Fibroblast of lung (primary cell): ENCODE results near the gene ATP2A1. TPM values are rescaled to one million over a fixed set of nuclear protein-coding genes. Genes with fewer than 3 reads are reported as not detected.

Experiments
- DNase-seq, 2 donors: peaks; one replicate each; pipeline versions ENCODE4 v3.0.0 to v3.0.0-alpha.2; 2010; ENCODE audit warnings: low read depth in 2 of 2
- H2AFZ ChIP-seq: 2 replicates; pipeline ENCODE4 v1.5.1; 2012; ENCODE audit warnings: low read length, control low read depth, inconsistent platforms
- H3K27ac ChIP-seq: 2 replicates; pipeline ENCODE4 v1.5.1; 2011; ENCODE audit warnings: low read length, control low read depth; ENCODE audit not compliant: insufficient read depth
- H3K27me3 ChIP-seq: 2 replicates; pipeline ENCODE4 v1.5.1; 2011; ENCODE audit warnings: mild to moderate bottlenecking, low read length; ENCODE audit not compliant: control insufficient read depth, insufficient read depth
- H3K36me3 ChIP-seq: 2 replicates; pipeline ENCODE4 v1.5.1; 2011; ENCODE audit warnings: low read length; ENCODE audit not compliant: control insufficient read depth, insufficient read depth
- H3K4me1 ChIP-seq: 2 replicates; pipeline ENCODE4 v1.5.1; 2011; ENCODE audit warnings: low read length; ENCODE audit not compliant: control insufficient read depth, insufficient read depth; ENCODE audit errors: extremely low read depth
- H3K4me2 ChIP-seq: 2 replicates; pipeline ENCODE4 v1.5.1; 2011; ENCODE audit warnings: low read length, control low read depth; ENCODE audit not compliant: insufficient read depth; ENCODE audit errors: extremely low read depth
- H3K4me3 ChIP-seq, 4 experiments: fragments of 200-600 bp in 1 of 4; sonication (generic) in 1 of 4; replicated peaks in 1 of 4; 2 replicates each; pipeline ENCODE4 v1.5.1; 2011 to 2016; ENCODE audit warnings: low read length in 4 of 4, low read depth in 3 of 4, mild to moderate bottlenecking in 3 of 4, control low read depth in 2 of 4, inconsistent platforms in 1 of 4, mixed read lengths in 1 of 4; ENCODE audit not compliant: insufficient read depth in 1 of 4; ENCODE audit errors: control extremely low read depth in 1 of 4
- H3K79me2 ChIP-seq: 2 replicates; pipeline ENCODE4 v1.5.1; 2012; ENCODE audit warnings: mild to moderate bottlenecking, low read length, inconsistent platforms; ENCODE audit not compliant: control insufficient read depth, insufficient read depth
- H3K9ac ChIP-seq: 2 replicates; pipeline ENCODE4 v1.5.1; 2011; ENCODE audit warnings: mild to moderate bottlenecking, low read length, control low read depth; ENCODE audit not compliant: insufficient read depth
- H3K9me3 ChIP-seq: 2 replicates; pipeline ENCODE4 v1.5.1; 2012; ENCODE audit warnings: low read depth, low read length; ENCODE audit not compliant: control insufficient read depth, insufficient read depth
- H4K20me1 ChIP-seq: 2 replicates; pipeline ENCODE4 v1.5.1; 2011; ENCODE audit warnings: low read length; ENCODE audit not compliant: control insufficient read depth, insufficient read depth; ENCODE audit errors: extremely low read depth
- CTCF ChIP-seq, 2 donors: IDR thresholded peaks in 1 of 2; conservative IDR thresholded peaks in 1 of 2; 1 replicate in 1 of 2; 2 replicates in 1 of 2; pipeline ENCODE4 v1.5.1; 2011 to 2012; ENCODE audit warnings: low read length in 2 of 2, control low read depth in 1 of 2, inconsistent platforms in 1 of 2, low read depth in 1 of 2, mild to moderate bottlenecking in 1 of 2
- EZH2 ChIP-seq: IDR thresholded peaks from 2 replicates; pipeline ENCODE4 v1.5.1; 2012; ENCODE audit warnings: low read length, control low read depth, mild to moderate bottlenecking; ENCODE audit errors: missing control alignments
- polyA plus RNA-seq, 2 donors: library from polyadenylated mRNA; depleted of rRNA in 1 of 2; stranded (reverse) in 1 of 2; unstranded in 1 of 2; fragments of >200 nt; gene quantifications; 2 replicates each; pipeline ENCODE4 v1.2.1, GENCODE V29; 2011 to 2012; ENCODE audit warnings: missing spikeins in 1 of 2
- total RNA-seq: library from RNA; depleted of rRNA; stranded (reverse); fragments of >200 nt; gene quantifications from 2 replicates; pipeline ENCODE4 v1.2.1, GENCODE V29; 2014

ATP2A1 gene
- total and polyA plus RNA-seq, 2 donors (not counting 1 experiment from before 2014, with no cell fraction given): 0.22 to 0.33 TPM

DNA sequence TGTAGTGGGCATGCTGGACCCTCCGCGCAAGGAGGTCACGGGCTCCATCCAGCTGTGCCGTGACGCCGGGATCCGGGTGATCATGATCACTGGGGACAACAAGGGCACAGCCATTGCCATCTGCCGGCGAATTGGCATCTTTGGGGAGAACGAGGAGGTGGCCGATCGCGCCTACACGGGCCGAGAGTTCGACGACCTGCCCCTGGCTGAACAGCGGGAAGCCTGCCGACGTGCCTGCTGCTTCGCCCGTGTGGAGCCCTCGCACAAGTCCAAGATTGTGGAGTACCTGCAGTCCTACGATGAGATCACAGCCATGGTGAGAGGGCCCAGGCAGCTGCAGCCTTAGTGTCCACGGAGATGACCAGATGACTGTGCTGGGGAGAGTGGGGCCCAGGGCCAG lies 22.3 kb downstream of the ATP2A1 start:
- Histone ChIP-seq H3K4me3 (no peak overlapping the region), H3K27ac (no peak overlapping the region), H3K27me3 (no peaks in the 10 kb centered on the region), H3K4me2 (no peak overlapping the region), H3K9ac (no peak overlapping the region), H3K79me2 (no peaks in the 10 kb centered on the region), H2AFZ (no peak overlapping the region), H3K36me3 (peaks cover 2% of the 10 kb centered on the region), H3K4me1 (no peaks in the 10 kb centered on the region), H4K20me1 (no peaks in the 10 kb centered on the region), H3K9me3 (no peaks in the 10 kb centered on the region)
- TF ChIP-seq CTCF (conservative IDR thresholded peaks at IDR 0.05 in 1 of 2, IDR thresholded peaks at IDR 0.05 in 1 of 2; ENCODE audit: low read depth in 1 of 2, low read length in 2 of 2) (no peak), EZH2 (no peak)
- DNase-seq: no peak

DNA sequence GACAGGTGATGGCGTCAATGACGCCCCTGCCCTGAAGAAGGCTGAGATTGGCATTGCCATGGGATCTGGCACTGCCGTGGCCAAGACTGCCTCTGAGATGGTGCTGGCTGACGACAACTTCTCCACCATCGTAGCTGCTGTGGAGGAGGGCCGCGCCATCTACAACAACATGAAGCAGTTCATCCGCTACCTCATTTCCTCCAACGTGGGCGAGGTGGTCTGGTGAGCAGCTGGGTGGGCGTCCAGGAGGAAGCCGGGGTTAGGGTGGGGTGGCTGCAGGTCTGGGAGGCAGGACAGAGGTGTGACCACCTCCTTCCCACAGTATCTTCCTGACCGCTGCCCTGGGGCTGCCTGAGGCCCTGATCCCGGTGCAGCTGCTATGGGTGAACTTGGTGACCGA lies 23.6 kb downstream of the ATP2A1 start:
- Histone ChIP-seq H3K4me2 (no peak overlapping the region), H3K4me3 (no peak overlapping the region), H3K27ac (no peak overlapping the region), H3K36me3 (peaks cover 4% of the 10 kb centered on the region), H3K4me1 (no peaks in the 10 kb centered on the region), H2AFZ (no peak overlapping the region), H3K79me2 (no peaks in the 10 kb centered on the region), H3K27me3 (no peaks in the 10 kb centered on the region), H3K9me3 (no peaks in the 10 kb centered on the region), H3K9ac (no peak overlapping the region), H4K20me1 (no peaks in the 10 kb centered on the region)
- TF ChIP-seq EZH2 (no peak), CTCF (conservative IDR thresholded peaks at IDR 0.05 in 1 of 2, IDR thresholded peaks at IDR 0.05 in 1 of 2; ENCODE audit: low read depth in 1 of 2, low read length in 2 of 2) (no peak)
- DNase-seq: no peak

DNA sequence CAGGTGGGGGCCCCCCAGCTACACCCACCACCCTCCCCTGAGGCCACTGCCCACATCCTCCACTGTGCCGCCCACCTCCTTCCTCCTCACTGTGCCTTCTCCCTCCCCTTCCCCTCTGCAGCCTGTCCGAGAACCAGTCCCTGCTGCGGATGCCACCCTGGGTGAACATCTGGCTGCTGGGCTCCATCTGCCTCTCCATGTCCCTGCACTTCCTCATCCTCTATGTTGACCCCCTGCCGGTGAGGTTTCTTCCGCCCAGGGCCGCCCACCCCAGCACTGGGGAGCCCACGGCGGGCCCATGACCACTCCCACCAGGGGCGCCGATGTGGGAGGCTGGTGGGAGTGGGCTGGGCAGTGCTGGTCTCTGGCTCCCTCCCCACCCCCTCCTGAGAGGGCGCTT lies 24.6 kb downstream of the ATP2A1 start:
- H2AFZ ChIP-seq: no peak overlapping the region
- no peak overlapping the region for H3K4me2 ChIP-seq
- peaks cover 4% of the 10 kb centered on the region for H3K36me3 ChIP-seq
- no peaks in the 10 kb centered on the region for H4K20me1 ChIP-seq
- H3K9ac ChIP-seq: no peak overlapping the region
- H3K4me3 ChIP-seq: no peak overlapping the region
- no peak for DNase-seq
- H3K9me3 ChIP-seq: no peaks in the 10 kb centered on the region
- TF ChIP-seq EZH2: no peak
- TF ChIP-seq CTCF (conservative IDR thresholded peaks at IDR 0.05 in 1 of 2, IDR thresholded peaks at IDR 0.05 in 1 of 2; ENCODE audit: low read depth in 1 of 2, low read length in 2 of 2): no peak
- H3K79me2 ChIP-seq: no peaks in the 10 kb centered on the region
- H3K27ac ChIP-seq: no peak overlapping the region
- no peaks in the 10 kb centered on the region for H3K4me1 ChIP-seq
- no peaks in the 10 kb centered on the region for H3K27me3 ChIP-seq
